ENCODE measurements around the gene TMX2. TPM values are rescaled to one million over a fixed set of nuclear protein-coding genes. Genes with fewer than 3 reads are reported as not detected.

TMX2 gene
- total and polyA plus RNA-seq, 9 of the 15 experiments (the other 6 are each of a cell fraction or from before 2014, with no cell fraction given), result 176 to 433 (median 227) TPM

DNA sequence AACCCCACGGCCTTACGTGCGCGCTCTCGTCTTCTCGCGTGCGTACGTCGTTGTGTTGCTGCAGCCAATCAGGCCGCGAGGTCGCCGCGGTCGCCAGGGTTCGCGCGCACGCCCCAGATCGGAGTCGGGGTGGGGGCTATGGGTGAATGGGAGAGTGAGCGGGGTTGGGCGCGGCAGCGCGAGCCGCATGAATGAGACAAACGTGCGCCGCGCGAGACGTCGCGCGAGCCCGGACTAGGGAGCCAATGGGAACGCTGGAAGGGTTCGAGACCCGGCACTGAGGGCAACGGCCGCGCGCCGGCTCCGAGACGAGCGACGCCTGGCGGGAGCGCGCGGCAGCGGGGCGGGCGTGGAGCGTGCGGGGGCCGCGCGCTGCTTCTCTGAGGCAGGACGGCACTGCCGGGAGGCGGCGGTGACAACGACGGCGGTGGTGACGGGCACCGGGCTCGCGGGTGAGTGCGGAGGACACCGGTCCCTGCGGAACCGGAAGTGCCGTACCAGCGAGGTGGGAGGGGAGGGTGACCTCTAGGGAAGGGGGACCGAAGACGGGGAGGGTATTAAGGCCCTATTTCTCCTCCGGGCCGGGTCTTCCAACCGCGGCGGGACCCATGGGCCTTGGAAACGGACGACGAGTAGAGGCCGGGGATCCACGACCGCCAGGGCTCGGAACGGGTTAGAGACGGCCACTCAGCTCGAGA, 44.5 kb upstream of the TMX2 start, which contains the start of gene ZDHHC5 (continued):
- TF ChIP-seq, protein P1, sequence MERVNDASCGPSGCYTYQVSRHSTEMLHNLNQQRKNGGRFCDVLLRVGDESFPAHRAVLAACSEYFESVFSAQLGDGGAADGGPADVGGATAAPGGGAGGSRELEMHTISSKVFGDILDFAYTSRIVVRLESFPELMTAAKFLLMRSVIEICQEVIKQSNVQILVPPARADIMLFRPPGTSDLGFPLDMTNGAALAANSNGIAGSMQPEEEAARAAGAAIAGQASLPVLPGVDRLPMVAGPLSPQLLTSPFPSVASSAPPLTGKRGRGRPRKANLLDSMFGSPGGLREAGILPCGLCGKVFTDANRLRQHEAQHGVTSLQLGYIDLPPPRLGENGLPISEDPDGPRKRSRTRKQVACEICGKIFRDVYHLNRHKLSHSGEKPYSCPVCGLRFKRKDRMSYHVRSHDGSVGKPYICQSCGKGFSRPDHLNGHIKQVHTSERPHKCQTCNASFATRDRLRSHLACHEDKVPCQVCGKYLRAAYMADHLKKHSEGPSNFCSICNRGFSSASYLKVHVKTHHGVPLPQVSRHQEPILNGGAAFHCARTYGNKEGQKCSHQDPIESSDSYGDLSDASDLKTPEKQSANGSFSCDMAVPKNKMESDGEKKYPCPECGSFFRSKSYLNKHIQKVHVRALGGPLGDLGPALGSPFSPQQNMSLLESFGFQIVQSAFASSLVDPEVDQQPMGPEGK (CRISPR knock-in tag; IDR thresholded peaks at IDR 0.05; ENCODE audit: borderline replicate concordance), result no peak
- TF ChIP-seq SAP30 (IDR thresholded peaks at IDR 0.05; ENCODE audit: borderline replicate concordance, insufficient read depth, low read depth, low read length, poor library complexity, severe bottlenecking) (peak; percentile 83), SLC30A9 (CRISPR knock-in tag; IDR thresholded peaks at IDR 0.05) (no peak), MCM2 (IDR thresholded peaks at IDR 0.05; ENCODE audit: low read depth) (no peak), CCNT2 (IDR thresholded peaks at IDR 0.05; ENCODE audit: borderline replicate concordance, extremely low read depth, insufficient read length, low read depth, low read length) (peak; percentile 83), FUS (optimal IDR thresholded peaks at IDR 0.05; ENCODE audit: low read depth, low read length) (peak; percentile 25), TARDBP (IDR thresholded peaks at IDR 0.05) (0 out of 2 replicates have a peak, but pooled peaks have one; percentile 31), SMAD4 (CRISPR knock-in tag; conservative IDR thresholded peaks at IDR 0.05) (peak; percentile 86), ELF2 (CRISPR knock-in tag; IDR thresholded peaks at IDR 0.05) (peak; percentile 65; the same call in 1 of the 2 replicates), ARID2 (IDR thresholded peaks at IDR 0.05) (no peak), IFI16 (CRISPR knock-in tag; IDR thresholded peaks at IDR 0.05) (no peak), HIVEP1 (CRISPR knock-in tag; IDR thresholded peaks at IDR 0.05) (no peak), PCBP1 (IDR thresholded peaks at IDR 0.05; ENCODE audit: low read depth, low read length, poor library complexity, severe bottlenecking) (peak; percentile 75)
- TF ChIP-seq, protein P2, sequence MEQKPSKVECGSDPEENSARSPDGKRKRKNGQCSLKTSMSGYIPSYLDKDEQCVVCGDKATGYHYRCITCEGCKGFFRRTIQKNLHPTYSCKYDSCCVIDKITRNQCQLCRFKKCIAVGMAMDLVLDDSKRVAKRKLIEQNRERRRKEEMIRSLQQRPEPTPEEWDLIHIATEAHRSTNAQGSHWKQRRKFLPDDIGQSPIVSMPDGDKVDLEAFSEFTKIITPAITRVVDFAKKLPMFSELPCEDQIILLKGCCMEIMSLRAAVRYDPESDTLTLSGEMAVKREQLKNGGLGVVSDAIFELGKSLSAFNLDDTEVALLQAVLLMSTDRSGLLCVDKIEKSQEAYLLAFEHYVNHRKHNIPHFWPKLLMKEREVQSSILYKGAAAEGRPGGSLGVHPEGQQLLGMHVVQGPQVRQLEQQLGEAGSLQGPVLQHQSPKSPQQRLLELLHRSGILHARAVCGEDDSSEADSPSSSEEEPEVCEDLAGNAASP (IDR thresholded peaks at IDR 0.05), result no peak
- TF ChIP-seq, protein P3, sequence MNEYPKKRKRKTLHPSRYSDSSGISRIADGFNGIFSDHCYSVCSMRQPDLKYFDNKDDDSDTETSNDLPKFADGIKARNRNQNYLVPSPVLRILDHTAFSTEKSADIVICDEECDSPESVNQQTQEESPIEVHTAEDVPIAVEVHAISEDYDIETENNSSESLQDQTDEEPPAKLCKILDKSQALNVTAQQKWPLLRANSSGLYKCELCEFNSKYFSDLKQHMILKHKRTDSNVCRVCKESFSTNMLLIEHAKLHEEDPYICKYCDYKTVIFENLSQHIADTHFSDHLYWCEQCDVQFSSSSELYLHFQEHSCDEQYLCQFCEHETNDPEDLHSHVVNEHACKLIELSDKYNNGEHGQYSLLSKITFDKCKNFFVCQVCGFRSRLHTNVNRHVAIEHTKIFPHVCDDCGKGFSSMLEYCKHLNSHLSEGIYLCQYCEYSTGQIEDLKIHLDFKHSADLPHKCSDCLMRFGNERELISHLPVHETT (CRISPR knock-in tag; conservative IDR thresholded peaks at IDR 0.05 in 1 of 2, IDR thresholded peaks at IDR 0.05 in 1 of 2), result peak in 1 of 2 experiments; percentile 100; a peak in 2 of 4 replicates
- TF ChIP-seq, protein P4, sequence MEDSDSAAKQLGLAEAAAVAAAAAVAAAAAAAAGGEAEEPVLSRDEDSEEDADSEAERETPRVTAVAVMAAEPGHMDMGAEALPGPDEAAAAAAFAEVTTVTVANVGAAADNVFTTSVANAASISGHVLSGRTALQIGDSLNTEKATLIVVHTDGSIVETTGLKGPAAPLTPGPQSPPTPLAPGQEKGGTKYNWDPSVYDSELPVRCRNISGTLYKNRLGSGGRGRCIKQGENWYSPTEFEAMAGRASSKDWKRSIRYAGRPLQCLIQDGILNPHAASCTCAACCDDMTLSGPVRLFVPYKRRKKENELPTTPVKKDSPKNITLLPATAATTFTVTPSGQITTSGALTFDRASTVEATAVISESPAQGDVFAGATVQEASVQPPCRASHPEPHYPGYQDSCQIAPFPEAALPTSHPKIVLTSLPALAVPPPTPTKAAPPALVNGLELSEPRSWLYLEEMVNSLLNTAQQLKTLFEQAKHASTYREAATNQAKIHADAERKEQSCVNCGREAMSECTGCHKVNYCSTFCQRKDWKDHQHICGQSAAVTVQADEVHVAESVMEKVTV (CRISPR knock-in tag; IDR thresholded peaks at IDR 0.05), result no peak
